ENCODE data around the gene TNNT2.
A peak's percentile ranks its signal among the peaks of the same experiment; 100 is the strongest.

The TNNT2 gene

DNA sequence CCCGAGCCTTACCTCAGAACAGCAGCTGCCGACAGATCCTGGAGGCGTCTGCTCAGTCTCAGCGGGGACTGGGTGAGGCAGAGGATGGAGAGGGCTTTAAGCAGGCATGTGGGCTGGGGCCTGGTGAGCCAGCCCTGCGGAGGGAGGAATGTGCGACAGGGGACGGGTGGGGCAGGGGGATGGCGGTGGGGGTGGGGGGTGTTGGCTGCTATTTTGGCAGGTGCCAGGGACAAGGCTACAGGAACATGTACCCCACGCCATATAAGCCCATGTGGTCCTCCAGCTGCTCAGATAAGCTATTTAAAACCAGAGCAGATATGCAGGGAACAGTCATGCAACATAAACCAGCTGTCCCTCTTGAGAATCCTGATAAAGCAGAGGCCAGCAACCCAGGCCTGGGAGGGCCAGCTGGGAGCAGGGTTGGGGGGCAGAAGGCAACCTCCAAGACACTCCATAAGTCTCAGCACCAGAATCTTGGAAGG is at the start of gene TNNT2:
Gene TNNT2 (minus strand): TSS at position 70 of the 482 bp plus-strand sequence. CDS start 4,426 bp downstream, outside the sequence.
- no peak for DNase-seq (ENCODE audit: low spot score)

DNA sequence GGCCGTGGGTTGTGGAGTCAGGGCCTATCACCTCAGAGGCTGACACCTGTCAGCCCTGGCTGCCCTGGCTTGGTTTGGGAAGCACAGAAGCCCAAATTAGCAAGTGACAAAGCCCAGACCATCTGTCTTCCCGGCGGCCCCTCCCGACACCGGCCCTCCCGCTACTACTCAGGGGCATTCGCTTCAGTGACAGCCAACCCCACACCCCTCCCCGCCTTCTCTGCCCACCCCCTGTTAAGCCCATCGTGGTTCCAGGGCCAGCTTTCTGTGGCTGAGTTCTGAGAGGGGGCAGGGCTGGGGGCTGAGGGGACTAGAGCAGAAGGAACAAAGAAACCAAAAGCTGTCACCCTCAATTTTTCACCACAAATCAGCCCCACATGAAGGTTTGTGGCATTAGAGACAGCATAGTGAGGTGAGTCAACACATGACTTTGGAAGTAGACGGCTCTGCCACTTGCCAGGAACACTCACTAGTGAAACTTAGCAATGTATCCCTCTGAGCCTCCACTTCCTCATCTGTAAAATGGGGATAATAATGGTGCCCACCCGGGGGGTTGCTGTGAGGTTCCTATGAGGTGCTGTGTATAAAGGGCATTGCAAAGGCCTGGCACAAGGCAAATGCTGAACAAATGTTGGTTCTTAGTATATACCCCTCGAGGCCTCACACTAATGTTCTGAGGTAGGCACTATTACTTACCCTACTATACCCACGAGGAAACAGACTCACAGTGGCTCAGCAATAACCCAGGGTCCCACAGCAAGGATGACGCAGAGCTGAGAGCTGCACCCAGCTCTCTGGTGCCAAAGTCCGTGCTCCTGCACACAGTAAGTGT is 49.2 kb upstream of the TNNT2 start:
- no peak for DNase-seq (ENCODE audit: low spot score)

DNA sequence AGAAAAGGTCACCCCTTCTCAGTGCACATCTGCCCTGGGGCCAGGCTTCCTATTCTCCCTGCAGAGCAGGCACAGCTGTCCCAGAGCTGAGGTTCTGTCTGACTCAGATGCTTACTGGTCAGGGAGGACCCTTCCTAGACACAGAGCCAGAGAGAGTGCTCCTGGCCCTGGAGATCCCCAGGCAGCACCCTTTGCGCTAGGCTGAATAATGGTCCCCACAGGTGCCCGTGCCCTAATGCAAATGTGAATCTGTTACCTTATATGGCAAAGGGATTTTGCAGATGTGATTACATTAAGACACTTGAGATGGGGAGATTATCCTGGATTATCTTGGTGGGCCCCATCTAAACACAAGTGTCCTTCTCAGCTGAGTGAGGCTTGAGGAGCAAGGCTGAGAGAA is 46.7 kb upstream of the TNNT2 start:
- no peak for DNase-seq (ENCODE audit: low spot score)

DNA sequence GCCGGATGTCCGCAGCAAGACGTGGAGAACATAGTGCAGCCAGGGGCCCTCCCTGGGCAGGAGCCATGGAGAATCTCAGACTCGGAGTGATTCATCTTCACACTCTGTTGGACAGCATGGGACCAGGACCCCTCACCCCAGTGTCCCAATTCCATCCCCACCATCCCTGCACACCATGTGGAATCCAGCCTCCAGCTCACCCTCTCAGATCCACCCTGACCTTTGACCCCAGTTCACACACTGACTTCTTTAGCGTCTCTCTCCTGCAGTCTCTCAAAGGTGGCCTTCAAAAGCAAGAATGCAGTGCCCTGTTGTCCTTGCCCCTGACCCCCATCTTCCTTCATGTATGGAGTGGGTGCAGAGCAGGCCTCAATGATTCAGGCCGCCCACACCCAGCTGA is 46.2 kb upstream of the TNNT2 start:
- DNase-seq (ENCODE audit: low spot score), result no peak

DNA sequence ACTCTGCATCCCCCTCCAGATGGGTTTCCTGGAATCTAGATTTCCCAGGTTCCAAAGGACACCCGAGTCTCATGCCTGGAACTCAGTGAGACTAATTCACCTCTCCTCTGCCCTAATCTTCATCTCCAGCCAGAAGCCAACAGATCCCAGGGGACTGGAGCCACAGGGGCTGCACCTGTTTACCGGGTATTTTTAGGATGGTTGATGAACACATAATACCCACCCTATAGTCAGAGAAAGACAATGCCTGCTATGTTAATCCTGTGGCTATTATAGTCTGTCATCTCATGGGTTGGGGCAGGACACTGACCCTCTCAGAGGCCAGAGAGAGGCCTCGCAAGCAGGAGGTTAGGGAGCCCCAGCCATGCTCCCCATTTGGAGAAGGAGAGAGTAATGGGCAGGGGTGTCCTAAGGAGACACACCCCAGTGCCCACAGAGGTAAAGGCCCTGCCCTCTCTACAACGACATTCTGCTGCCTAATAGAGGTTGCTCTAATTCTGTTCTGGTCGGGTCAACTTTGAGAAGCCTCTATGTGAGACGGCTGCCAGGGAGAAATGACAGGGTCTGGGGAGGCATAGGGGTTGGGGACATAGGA is 45.1 kb upstream of the TNNT2 start:
- DNase-seq (ENCODE audit: low spot score), result no peak

DNA sequence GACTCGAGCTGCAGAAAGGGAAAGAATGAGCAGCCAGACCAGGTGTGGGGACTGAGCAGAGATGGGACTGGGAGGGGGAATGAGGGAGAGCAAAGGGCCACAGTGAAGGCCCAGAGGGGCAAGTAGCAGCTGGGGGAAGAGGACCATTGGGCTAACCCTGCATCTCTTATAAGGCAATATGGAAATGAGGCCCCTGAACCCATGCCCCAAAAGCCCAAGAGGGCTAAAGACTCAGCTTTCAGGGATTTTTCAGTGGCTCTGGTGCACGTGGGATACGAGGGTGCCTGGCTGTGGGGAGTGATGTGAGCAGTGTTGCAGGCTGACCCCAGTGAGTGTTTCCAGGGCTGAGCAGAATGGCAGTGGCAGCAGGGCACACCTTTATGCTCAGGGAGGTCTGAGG is 44.5 kb upstream of the TNNT2 start:
- DNase-seq (ENCODE audit: low spot score), result no peak

DNA sequence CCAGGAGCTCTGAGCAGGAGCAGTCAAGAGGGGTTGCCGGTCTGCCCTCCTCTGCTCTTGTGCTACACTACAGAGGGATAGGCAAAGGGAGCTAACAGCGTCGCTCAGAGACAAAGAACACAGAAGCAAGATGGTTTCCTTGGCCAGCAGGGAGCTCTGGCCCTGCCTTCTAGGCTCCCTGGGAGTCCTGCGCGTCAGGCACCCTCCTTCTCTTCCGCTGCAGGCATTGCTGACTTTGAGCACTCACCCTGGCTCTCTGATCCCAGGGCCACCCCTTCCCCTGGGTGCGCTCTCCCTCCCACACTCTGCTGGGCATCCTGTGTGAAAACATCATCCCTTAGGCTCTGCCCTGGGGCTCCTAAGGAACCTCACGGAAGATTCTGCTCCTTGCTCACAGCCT is 43.6 kb upstream of the TNNT2 start:
- no peak for DNase-seq (ENCODE audit: low spot score)

DNA sequence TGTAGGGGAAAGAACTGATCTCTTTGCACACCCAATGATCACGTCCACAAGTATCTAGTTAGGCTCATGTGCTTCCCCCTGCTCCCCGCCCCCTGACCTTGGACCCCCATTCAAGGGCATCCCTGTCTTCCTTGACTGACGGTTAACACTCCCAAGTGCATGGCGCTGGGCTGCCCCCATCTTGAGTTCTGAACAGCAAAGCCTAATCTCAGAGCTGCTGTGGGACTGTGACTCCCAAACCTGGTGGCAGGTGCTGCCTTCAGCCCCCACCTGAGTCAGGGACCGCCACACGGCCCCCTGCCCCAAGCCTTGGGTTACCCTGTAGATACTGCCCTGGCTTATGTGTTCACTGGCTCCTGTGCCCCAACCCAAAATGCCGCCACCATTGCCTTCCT is 43.1 kb upstream of the TNNT2 start:
- no peak for DNase-seq (ENCODE audit: low spot score)

DNA sequence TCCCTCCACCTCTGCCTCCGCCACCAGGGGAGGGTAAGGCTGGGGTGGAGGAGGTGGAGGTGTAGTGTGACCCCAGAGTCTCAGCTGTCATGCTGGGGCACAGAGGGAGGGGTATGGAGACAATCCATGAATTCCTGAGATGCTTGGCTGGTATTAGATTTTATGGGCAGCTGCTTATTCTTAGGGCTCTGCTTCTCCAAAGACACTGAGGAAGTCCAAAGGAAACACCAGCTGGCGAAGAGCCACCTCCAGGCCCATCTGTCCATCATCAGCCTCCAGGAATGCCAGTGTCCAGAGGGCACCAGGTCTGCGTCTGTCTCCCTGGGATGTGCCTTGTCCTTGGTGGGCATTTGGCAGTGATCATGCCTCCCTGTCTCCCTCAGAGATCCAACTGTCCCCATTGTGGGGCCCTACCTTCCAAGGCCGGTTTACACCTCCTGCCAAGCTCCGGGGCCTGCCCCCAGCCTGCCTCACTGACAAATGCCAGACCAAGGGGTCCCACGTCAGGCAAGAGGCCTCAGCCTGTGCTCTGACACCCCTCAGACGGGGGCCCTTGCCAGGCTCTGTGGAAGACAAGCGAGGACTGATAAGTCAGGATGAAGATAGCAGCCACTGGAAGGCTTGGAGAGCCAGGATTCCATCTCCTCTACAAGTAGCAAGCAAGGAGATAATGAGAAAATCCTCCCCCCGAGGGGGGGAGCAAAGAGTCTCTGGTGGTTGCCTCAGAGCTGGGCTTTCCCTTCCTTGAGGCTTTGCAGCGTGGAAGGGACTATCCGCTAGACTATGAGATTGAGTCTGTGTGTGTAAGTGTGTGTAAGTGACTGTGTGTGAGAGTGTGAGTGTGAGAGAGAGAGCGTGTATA is 42.5 kb upstream of the TNNT2 start:
- no peak for DNase-seq (ENCODE audit: low spot score)

DNA sequence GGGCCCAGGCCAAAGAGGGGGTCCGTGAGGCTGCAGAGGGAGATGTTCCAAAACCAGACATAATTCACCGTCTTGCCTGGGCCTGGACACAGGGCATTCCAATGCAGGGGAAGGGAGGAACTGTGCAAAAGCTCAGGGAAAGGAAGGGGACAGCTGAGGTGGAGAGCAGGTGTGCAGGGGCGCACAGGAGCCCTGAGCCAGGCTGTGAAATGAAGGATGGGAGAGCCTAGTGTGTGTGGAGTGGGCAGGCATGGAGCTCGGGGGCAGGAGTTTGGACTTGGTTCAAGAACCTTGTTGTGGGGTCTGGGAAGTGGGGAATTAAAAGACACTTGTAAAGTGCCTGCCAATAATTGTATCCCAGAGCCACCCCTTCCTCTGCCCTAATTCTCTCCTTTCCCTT is 41.8 kb upstream of the TNNT2 start:
- DNase-seq (ENCODE audit: low spot score), result no peak

DNA sequence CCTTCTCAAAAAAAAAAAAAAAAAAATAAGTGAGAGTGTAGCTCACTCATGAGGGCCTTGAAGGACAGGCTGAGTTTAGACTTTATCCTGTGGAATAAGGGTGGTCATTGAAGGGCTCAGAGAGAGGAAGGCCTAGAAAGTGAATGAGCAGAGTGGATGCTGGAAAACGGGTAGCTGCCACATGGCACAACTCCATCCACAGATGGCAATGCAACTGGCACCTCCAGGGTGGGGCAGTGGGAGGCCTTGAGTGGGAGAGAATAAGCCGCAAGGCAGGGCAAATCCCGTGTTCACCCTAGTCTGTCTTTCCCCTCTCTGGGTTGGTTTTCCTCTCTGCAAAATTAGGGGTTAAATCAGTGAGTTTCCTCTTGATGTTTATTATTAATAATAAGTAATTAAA is 41.0 kb upstream of the TNNT2 start:
- no peak for DNase-seq (ENCODE audit: low spot score)

DNA sequence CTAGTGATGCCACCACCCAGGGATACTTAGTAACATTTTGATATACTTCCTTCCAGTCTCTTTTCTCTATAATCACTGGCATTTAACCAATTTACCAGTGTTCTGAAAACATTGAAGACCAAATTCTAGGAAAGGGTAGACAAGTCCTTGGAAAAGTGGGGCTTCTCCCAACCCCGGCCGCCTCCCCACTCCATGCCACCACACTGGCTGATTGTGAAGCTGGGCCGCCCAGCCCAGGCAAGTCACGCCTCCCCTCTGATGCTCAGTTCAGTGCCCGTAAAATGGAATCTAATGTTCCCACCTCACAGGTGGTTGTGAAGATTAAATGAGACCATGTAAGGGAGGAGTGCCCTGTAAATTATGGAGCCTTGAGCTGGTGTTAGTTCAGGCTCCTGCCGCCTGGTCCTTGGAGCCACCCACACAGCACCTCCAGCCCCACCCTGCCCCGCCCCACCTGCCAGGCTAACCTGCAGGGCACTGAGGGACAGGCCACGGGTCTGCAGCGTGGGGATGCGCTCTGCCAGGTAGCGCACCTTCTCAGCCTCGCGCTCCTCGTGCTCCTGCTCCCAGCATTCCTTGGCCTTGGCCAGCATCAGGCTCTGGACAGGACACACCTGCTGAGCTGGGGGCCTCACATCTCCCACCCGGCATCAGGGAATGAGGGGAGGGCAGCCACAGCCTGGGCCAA is 36.7 kb upstream of the TNNT2 start:
- DNase-seq (ENCODE audit: low spot score), result no peak

DNA sequence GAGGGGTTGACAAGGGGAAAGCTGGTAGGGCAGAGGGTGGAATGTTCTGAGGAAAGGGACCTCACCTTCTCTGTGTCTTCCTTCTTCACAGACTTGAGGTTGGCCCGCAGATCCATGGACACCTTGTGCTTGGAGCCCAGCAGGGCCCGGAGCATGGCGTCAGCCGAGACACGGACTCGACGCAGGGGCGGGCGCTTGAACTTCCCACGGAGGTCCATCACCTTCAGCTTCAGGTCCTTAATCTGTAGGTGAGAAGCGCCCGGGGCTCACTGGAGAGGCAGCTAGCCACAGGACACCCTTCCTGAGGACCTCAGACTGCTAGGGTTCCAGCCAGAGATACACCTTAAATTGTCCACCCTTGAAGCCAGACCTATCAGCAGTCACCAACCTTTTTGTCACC is 33.8 kb upstream of the TNNT2 start:
- DNase-seq (ENCODE audit: low spot score), result no peak

DNA sequence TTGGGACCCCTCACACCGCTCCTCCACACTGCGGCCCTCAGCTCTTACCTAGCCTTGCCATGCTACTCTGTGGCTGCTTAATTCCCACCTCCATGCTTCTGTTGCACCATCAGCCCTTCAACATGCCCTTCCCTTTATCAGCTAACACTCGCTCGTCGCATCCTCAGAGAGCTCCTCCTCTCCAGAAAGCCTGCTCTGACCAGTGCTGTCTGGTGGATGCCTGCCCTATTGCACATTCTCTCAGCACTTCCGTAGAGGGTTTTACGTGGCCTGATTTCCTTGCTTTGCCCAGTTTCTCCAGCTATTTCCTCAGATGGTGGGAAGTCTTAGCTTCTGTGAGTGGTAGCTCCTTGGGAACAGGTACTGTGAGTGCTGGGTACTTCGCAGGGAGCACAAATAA is 32.0 kb upstream of the TNNT2 start:
- peak; percentile 71 for DNase-seq (ENCODE audit: low spot score)

DNA sequence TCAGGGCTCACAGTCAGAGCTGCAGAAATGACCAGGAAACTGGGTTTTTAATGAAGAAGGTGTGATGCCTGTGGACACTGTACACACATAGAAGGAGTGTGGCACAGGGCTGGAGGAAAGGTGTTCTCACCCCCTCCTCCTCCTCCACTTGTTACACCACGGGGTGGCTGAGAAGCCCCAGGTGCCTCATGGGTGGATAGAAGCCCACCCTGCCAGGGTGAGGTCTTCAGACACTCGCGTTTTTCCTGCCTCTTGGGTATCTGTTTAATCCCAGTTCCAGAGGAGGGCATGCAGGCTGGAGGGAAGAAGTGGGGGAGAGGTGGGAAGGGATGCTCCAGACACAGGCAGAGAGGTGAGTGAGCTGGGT is 31.3 kb upstream of the TNNT2 start:
- no peak for DNase-seq (ENCODE audit: low spot score)

DNA sequence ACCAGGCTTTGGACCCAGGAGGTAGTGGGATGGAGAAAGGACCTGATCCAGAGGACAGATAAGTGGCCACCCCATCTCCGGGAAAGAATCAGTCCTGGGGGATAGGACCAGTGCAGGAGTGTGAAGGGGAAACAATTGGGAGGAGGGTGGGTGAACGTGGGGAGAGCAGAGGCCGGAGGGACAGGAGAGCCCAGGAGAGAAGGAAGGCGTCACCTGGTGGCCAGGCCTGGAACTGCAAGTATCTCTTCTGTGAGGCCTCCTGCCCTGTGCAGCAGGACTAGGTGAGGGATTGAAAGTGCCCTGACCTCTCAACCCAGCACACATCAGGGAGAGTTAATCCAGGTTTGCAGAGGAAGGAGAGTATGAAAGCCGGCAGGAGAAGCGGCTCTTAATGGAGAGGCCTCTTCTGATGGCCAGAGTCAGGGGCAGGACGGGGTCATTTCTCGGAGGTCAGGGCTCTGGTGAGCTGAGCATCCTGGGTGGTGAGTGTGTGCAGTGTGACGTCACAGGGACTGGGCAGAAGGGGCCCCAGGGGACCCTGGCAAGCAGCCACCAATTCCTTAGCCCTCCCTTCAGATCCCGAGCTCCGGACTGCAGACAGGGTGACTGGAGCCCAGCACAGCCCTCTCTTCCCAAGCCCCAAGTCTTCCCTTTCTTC is 30.8 kb upstream of the TNNT2 start:
- peak; percentile 91 for DNase-seq (ENCODE audit: low spot score)

DNA sequence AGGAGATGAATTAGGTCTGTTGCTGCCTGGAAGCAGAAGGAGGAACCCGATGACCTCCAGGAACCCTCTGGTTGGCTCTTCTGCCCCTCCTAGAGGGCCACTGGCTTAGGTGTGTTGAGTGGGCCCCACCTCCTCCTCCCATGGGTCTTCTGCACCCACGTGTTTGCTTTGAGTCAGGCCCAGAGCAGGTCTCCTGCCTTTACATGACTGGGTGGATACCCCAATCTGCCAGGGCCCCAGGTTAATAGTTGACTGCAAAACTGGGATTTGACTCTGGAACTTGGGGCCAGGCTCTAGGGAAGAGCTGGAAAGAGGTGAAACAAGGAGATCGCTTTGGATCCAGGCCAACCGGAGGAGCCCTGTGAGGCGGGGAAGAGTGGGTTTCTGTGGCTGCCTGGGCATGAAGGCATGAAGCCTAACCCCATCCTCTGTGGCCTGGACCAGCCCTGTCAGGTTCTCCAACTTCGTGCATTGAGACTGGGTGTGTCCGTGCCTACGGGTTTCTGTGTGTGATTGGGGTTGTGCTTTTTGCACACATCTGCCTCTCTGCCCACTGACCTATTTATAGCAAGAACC is 29.4 kb upstream of the TNNT2 start:
- no peak for DNase-seq (ENCODE audit: low spot score)

DNA sequence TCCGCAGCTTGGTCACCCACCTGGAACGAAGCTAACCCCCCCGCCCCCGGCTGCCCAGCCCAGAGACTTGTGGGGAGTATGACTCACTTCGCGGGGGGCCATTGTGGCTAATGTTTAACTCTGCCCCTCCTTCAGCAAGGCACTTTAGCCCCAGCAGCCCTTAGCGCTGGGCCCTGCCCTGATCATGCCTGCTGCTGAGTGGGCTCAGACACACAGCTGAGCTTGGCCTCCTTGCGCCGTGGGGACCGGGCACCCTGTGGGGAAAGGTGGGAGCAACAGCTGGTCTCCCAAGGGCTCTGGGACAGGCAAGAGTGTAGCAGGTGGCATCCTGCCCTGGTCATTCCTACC is 28.0 kb upstream of the TNNT2 start:
- no peak for DNase-seq (ENCODE audit: low spot score)

DNA sequence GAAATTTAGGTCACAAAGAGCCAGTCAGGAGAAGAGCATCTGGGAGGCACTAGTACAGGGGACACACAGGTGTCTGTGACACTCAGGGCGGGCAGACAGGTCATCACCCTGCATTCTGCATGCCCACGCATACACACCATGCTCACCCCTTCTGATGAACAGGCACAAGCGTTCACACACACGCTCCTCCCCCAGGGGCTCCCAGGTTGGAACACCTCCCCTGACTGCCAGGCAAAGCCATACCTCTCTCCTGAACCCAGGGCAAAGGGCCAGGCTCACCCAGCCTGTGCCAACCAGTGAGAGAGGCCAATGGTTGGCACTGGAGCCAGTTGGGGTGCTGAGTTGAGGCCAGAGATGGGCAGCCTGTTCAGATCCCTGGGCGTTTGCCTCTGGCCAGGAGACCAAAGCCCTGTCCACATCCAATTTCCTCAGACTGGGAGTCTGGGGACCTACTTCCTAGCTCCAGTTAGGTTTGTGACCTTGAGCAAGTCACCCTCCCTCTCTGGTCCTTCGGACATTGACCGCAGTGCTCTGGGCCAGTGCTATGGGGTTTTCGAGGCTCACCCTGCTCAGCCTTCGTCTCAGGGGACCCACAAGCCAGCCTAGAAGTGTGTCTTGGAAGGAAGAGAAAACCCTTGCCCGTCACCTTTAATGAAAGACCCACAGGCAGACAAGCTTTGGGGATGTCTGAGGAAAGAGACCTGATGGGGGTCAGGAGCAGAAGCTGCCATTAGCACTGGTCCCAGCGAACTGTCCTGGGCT is 27.4 kb upstream of the TNNT2 start:
- no peak for DNase-seq (ENCODE audit: low spot score)

DNA sequence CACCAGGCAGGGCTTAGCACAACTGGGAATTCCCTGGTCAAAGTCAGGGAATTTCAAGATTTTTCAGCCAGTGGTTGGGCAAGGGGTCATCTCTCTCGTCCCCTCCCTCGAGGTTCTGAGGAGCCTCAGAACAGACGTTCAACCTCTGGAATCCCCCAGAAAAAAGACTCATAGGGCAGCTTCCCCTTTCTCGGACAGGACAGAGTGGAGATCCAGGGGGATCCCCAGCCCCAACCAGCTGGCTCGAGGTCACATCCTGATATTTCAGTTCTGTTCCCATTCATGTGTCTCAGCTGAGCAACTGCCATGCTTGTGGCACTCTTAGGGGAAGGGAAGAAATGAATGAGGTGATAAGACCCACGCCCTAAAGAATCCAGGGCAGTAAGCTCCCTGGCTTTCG is 26.6 kb upstream of the TNNT2 start:
- DNase-seq (ENCODE audit: low spot score), result no peak

DNA sequence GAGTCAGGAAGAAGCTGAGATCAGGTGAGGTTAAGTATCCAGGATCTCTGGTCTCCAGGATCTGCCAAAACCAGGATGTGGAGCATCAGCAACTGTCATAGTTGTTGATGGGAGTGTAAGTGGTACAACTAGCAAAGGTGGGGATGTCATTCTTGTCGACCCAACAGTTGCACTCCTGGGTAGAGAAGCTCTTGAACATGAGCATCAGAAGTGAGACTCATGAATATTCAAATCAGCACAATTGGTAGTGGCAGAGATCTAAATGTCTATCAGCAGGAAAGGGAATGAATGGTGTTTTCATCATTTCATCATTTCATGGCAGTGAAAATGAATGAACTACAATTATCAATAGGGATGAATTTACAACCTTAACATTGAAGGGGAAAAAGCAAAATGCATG is 25.9 kb upstream of the TNNT2 start:
- no peak for DNase-seq (ENCODE audit: low spot score)

All from AG20443 (cell line).